Mucosa of descending colon (tissue), 3 donors: Measurements from ENCODE around the gene GNAL. TPM values are rescaled to one million over a fixed set of nuclear protein-coding genes. Genes with fewer than 3 reads are reported as not detected.

Experiments
- ATAC-seq: fragments of 200-7000 bp; cut with Tn5 transposase; one replicate; pipeline ENCODE4 v1.9.1; 2020; ENCODE audit warnings: mild to moderate bottlenecking, moderate library complexity
- DNase-seq, 3 donors: peaks; one replicate each; pipeline ENCODE4 v3.0.0-alpha.2; 2020
- H3K36me3 ChIP-seq: fragments of 200-600 bp; one replicate; pipeline ENCODE4 v1.8.0; 2021; ENCODE audit warnings: low read depth, mild to moderate bottlenecking
- H3K4me1 ChIP-seq: fragments of 200-600 bp; one replicate; pipeline ENCODE4 v1.8.0; 2021; ENCODE audit warnings: low read depth, mild to moderate bottlenecking
- H3K4me3 ChIP-seq: fragments of 200-600 bp; one replicate; pipeline ENCODE4 v1.8.0; 2021; ENCODE audit warnings: mild to moderate bottlenecking
- H3K9me3 ChIP-seq: fragments of 200-600 bp; one replicate; pipeline ENCODE4 v1.8.0; 2021; ENCODE audit warnings: mild to moderate bottlenecking
- intact Hi-C, 2 donors: fragments of 100-400 bp; cut with DNase I in 1 of 2; cut with micrococcal nuclease in 1 of 2; formaldehyde crosslinking; loops; one replicate each; pipeline versions ENCODE4 v1.11.0 to v1.11.1; 2022; cut with DNase I, micrococcal nuclease
- total RNA-seq, 3 donors: library from RNA; stranded (reverse); fragmentation: NEBNext Ultra II Directional in 2 of 3; extraction: Animal tissue kit (Norgen Biotek cat#: 25700) in 2 of 3; gene quantifications; one replicate each; pipeline versions ENCODE4 v1.2.1 to v1.2.4, GENCODE V29; 2021 to 2023
- TF ChIP-seq, protein P1 (sequence below): fragments of 200-600 bp; IDR thresholded peaks from one replicate; pipeline ENCODE4 v1.8.0; 2022; ENCODE audit warnings: antibody characterized with exemption, mild to moderate bottlenecking
- donor health status: DM: no; HTN: no; CAD: no; lungs with moderate emphysema.
- donor health status: DM: no; HTN: no; CAD: no.
- donor health status: DM: no; HTN: yes; CAD: no.

The GNAL gene
- total RNA-seq, 3 donors from 2014 or later = 4.7 to 20.7 (median 5.3) TPM

DNA sequence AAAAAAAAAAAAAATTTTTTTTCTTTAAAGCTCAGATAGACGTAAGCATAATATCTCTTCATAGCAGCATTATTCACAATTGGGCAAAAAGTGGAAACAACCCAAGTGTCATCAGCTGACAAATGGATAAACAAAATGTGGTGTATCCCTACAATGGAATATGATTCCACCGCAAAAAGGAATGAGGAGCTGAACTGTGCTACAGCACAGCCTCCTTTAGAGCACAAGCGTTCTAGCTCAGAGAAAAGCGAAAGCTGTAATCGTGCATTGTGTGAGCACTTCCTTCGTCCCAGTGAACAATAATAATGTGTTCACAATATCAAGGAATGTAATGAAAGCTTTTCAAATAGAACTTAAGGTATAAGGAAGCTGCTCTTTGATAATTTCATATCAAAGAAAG lies 150.5 kb downstream of the GNAL start:
- intact Hi-C loops = no loop called here
- TF ChIP-seq, protein P1, sequence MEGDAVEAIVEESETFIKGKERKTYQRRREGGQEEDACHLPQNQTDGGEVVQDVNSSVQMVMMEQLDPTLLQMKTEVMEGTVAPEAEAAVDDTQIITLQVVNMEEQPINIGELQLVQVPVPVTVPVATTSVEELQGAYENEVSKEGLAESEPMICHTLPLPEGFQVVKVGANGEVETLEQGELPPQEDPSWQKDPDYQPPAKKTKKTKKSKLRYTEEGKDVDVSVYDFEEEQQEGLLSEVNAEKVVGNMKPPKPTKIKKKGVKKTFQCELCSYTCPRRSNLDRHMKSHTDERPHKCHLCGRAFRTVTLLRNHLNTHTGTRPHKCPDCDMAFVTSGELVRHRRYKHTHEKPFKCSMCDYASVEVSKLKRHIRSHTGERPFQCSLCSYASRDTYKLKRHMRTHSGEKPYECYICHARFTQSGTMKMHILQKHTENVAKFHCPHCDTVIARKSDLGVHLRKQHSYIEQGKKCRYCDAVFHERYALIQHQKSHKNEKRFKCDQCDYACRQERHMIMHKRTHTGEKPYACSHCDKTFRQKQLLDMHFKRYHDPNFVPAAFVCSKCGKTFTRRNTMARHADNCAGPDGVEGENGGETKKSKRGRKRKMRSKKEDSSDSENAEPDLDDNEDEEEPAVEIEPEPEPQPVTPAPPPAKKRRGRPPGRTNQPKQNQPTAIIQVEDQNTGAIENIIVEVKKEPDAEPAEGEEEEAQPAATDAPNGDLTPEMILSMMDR = no peak
- Histone ChIP-seq H3K4me1 (no peaks in the 10 kb centered on the region), H3K4me3 (no peak overlapping the region), H3K36me3 (no peaks in the 10 kb centered on the region), H3K9me3 (no peaks in the 10 kb centered on the region)
- DNase-seq (no peak), ATAC-seq (no peak)

DNA sequence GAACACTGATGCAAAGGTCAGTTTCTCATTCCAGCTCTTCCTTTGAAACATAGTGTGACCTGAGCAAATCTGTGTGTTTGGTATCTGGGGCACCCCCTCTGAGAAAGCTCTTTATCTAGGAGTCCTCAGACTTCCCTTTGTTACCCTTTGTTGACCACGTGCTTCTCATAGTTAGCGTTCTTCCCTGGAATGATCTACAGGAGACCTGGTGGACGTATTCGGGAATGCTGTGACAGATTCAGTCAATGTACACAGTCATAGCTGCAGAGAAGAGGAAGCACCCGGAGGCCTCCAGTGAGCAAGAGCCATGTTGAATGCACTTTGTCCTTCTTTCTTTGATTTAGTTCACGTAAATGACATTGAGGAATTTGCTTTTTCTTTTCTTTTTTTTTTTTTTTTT lies 151.4 kb downstream of the GNAL start:
- ATAC-seq (no peak), DNase-seq (no peak)

DNA sequence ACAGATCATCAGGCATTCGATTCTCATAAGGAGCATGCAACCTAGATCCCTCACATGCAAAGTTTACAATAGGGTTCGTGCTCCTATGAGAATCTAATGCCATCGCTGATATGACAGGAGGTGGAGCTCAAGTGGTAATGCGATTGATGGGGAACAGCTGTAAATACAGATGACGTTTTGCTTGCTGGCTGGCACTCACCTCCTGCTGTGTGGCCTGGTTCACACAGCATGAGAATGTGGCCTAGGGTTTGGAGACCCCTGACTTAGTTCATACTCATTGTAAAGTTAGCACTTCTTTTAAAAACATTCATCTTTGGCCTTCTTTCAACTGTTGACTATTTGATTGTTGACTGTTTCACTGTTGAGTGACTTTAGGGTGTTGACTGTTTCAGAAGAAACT lies 153.5 kb downstream of the GNAL start:
- Histone ChIP-seq H3K36me3 (no peaks in the 10 kb centered on the region), H3K4me3 (no peak overlapping the region), H3K4me1 (no peaks in the 10 kb centered on the region), H3K9me3 (no peaks in the 10 kb centered on the region)
- intact Hi-C loops = no loop called here
- TF ChIP-seq, protein P1 = no peak
- ATAC-seq (no peak), DNase-seq (no peak)

More for the DNA sequence above, 151.4 kb downstream of the GNAL start:
- Histone ChIP-seq H3K36me3 (no peaks in the 10 kb centered on the region), H3K4me1 (no peaks in the 10 kb centered on the region), H3K4me3 (no peak overlapping the region), H3K9me3 (no peaks in the 10 kb centered on the region)
- TF ChIP-seq, protein P1 = no peak
- intact Hi-C loops = no loop called here

DNA sequence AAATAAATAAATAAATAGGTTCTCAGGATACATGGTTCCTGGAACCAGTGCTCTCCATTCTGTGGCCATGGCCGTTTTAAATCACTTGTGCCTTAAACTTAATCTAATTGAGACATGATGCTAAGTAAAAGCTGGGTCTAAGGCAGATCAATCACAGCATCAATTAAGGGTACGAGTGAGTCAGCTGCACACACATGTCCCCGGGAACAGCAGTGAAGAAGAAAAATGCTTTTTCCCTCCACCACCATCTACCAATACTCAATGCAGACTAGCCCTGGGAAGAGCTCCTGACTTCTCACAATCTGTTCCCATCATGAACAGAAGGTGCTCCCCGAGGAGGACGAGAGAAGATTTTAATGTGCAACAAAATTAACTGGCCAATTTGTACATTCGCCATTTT lies 155.4 kb downstream of the GNAL start:
- no peaks in the 10 kb centered on the region for H3K36me3 ChIP-seq
- no peaks in the 10 kb centered on the region for H3K4me1 ChIP-seq
- H3K4me3 ChIP-seq = no peak overlapping the region
- ATAC-seq (no peak), DNase-seq (no peak)
- TF ChIP-seq, protein P1 = no peak
- no peaks in the 10 kb centered on the region for H3K9me3 ChIP-seq
- intact Hi-C loops = no loop called here

DNA sequence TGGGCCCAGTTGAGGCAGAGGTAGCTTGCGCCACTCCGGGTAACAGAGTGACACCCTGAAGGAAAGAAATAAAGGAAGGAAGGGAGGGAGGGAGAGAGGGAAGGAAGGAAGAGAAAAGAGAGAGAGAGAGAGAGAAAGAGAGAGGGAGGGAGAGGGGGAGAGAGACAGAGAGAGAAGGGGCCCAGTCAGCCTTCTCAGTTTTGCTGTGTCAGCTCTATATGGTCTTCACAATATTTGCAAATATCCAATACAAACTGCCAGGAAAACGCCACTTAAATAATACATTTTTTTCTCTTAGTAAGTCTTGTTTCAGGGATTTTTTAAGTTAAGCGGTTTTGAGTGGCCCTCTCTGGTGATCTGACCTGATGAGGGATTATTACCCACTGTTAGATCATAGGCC lies 156.6 kb downstream of the GNAL start:
- no peaks in the 10 kb centered on the region for H3K4me1 ChIP-seq
- H3K36me3 ChIP-seq = no peaks in the 10 kb centered on the region
- ATAC-seq (no peak), DNase-seq (no peak)
- no peaks in the 10 kb centered on the region for H3K9me3 ChIP-seq
- H3K4me3 ChIP-seq = no peak overlapping the region
- intact Hi-C loops = no loop called here
- TF ChIP-seq, protein P1 = no peak

DNA sequence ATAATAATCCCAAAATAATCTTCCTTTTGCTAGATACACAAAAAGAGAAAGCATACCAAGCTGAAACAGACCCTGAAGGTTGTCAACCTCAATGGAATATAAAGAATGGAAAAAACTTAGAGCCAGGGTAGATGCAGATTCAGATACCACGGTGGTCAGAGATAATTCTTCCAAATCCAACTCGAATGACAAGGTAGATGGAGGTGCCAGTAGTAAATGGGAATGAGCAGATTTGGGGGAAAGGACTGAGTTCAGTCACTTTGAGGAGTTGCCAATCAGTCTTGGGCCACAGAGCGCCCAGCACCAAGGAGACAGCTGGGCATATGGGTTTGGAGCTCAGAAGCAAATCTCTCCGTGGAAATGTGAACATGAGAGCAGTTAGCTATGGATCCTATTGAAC lies 158.7 kb downstream of the GNAL start:
- Histone ChIP-seq H3K4me1 (peaks cover 6% of the 10 kb centered on the region), H3K4me3 (no peak overlapping the region), H3K9me3 (no peaks in the 10 kb centered on the region), H3K36me3 (no peaks in the 10 kb centered on the region)
- no peak for DNase-seq
- ATAC-seq = no peak
- TF ChIP-seq, protein P1 = no peak
- intact Hi-C loops = no loop called here
